Activated T-cell treated with anti-CD3 and anti-CD28 coated beads, Interleukin-2, amount 50 U/mL, for 1 hour (primary cell): ENCODE data around the gene ING4.

Source experiments
- DNase-seq: peaks from one replicate; pipeline ENCODE4 v3.0.0-alpha.2; 2020

ING4 gene

GRCh38 chr12:6605421-6606330 lies 57.2 kb downstream of the ING4 start:
- DNase-seq = peak; percentile 42

- no peak for DNase-seq
These were observed 58.5 kb downstream of the ING4 start for GRCh38 chr12:6604259-6605029.

GRCh38 chr12:6603095-6603567 lies 59.8 kb downstream of the ING4 start:
- peak; percentile 44 for DNase-seq

GRCh38 chr12:6602526-6602925 lies 60.4 kb downstream of the ING4 start:
- DNase-seq = no peak
